HEK293 (cell line): Measurements from ENCODE around the gene BACH2.

ENCODE experiments used
- CTCF ChIA-PET: fragments of 350-600 bp; formaldehyde crosslinking; extraction: SDS; loops from one replicate; lab custom pipeline; 2021; ENCODE audit warnings: antibody characterized with exemption; lab: Yijun Ruan, JAX
- POLR2A ChIA-PET: fragments of 300-600 bp; formaldehyde crosslinking; extraction: SDS; loops from one replicate; lab custom pipeline; 2020; ENCODE audit warnings: antibody characterized with exemption, inconsistent platforms; lab: Yijun Ruan, JAX
- H3K27ac ChIP-seq: fragments of 200-500 bp; sonication (Bioruptor generic); 2 replicates; pipeline ENCODE4 v1.5.1; 2014; ENCODE audit warnings: low read depth, low read length, control low read depth, inconsistent platforms; ENCODE audit errors: extremely low read depth
- H3K36me3 ChIP-seq, 2 experiments: fragments of 200-500 bp in 1 of 2; sonication (Bioruptor generic) in 1 of 2; 1 replicate in 1 of 2; 2 replicates in 1 of 2; pipeline ENCODE4 v1.5.1; 2014 to 2017; ENCODE audit warnings: inconsistent platforms in 2 of 2, low read length in 2 of 2; ENCODE audit not compliant: control insufficient read depth in 2 of 2, insufficient read depth in 1 of 2
- H3K4me1 ChIP-seq: fragments of 200-500 bp; sonication (Bioruptor generic); 2 replicates; pipeline ENCODE4 v1.5.1; 2014; ENCODE audit warnings: mild to moderate bottlenecking, low read length, inconsistent platforms; ENCODE audit not compliant: control insufficient read depth, insufficient read depth
- H3K4me3 ChIP-seq: 2 replicates; pipeline ENCODE4 v1.5.1; 2011; ENCODE audit warnings: low read depth, mild to moderate bottlenecking, control low read depth, low read length, moderate library complexity
- H3K9me3 ChIP-seq: fragments of 200-500 bp; sonication (Bioruptor generic); 2 replicates; pipeline ENCODE4 v1.5.1; 2014; ENCODE audit warnings: low read depth, low read length, inconsistent platforms; ENCODE audit not compliant: control insufficient read depth, insufficient read depth
- GLIS2 ChIP-seq: fragments of 450-650 bp; formaldehyde crosslinking; IDR thresholded peaks from 2 replicates; pipeline ENCODE4 v1.5.1; 2016; ENCODE audit warnings: missing biosample characterization, missing genetic modification characterization
- KLF1 ChIP-seq: fragments of 450-650 bp; formaldehyde crosslinking; IDR thresholded peaks from 2 replicates; pipeline ENCODE4 v1.5.1; 2016; ENCODE audit warnings: missing biosample characterization, missing genetic modification characterization
- KLF7 ChIP-seq: fragments of 450-650 bp; formaldehyde crosslinking; IDR thresholded peaks from 2 replicates; pipeline ENCODE4 v1.5.1; 2016; ENCODE audit warnings: missing biosample characterization, missing genetic modification characterization, borderline replicate concordance
- PRDM6 ChIP-seq: fragments of 450-650 bp; formaldehyde crosslinking; IDR thresholded peaks from 2 replicates; pipeline ENCODE4 v1.5.1; 2017; ENCODE audit warnings: missing biosample characterization, missing genetic modification characterization
- TCF7L2 ChIP-seq: IDR thresholded peaks from 2 replicates; pipeline ENCODE4 v1.6.1; 2011; ENCODE audit warnings: low read depth, mild to moderate bottlenecking, inconsistent platforms, low read length, moderate library complexity, borderline replicate concordance
- ZBTB48 ChIP-seq: fragments of 450-650 bp; formaldehyde crosslinking; IDR thresholded peaks from 2 replicates; pipeline ENCODE4 v1.5.1; 2016; ENCODE audit warnings: missing biosample characterization, missing genetic modification characterization
- ZNF112 ChIP-seq: fragments of 450-650 bp; formaldehyde crosslinking; IDR thresholded peaks from 2 replicates; pipeline ENCODE4 v1.5.0; 2017; ENCODE audit warnings: missing biosample characterization, missing genetic modification characterization
- ZNF239 ChIP-seq: fragments of 450-650 bp; formaldehyde crosslinking; IDR thresholded peaks from 2 replicates; pipeline ENCODE4 v1.5.1; 2016; ENCODE audit warnings: missing biosample characterization, missing genetic modification characterization
- ZNF266 ChIP-seq: fragments of 450-650 bp; formaldehyde crosslinking; IDR thresholded peaks from 2 replicates; pipeline ENCODE4 v1.5.1; 2016; ENCODE audit warnings: missing biosample characterization, missing genetic modification characterization, low read depth
- ZNF335 ChIP-seq: fragments of 450-650 bp; formaldehyde crosslinking; conservative IDR thresholded peaks from 2 replicates; pipeline ENCODE4 v1.5.1; 2016; ENCODE audit warnings: missing biosample characterization, missing genetic modification characterization
- ZNF449 ChIP-seq: fragments of 450-650 bp; formaldehyde crosslinking; IDR thresholded peaks from 2 replicates; pipeline ENCODE4 v1.5.1; 2017; ENCODE audit warnings: missing biosample characterization, mild to moderate bottlenecking, missing genetic modification characterization, moderate library complexity
- ZNF624 ChIP-seq: fragments of 450-650 bp; formaldehyde crosslinking; IDR thresholded peaks from 2 replicates; pipeline ENCODE4 v1.5.1; 2017; ENCODE audit warnings: missing biosample characterization, missing genetic modification characterization
- TF ChIP-seq, protein P1 (sequence below): fragments of 450-650 bp; formaldehyde crosslinking; IDR thresholded peaks from 2 replicates; pipeline ENCODE4 v1.5.1; 2016; ENCODE audit warnings: missing biosample characterization, missing genetic modification characterization

Gene BACH2

GRCh38 chr6:90294614-90294988, 2.0 kb downstream of the BACH2 start:
- peak overlapping the region; percentile 82 for H3K4me3 ChIP-seq
- H3K4me1 ChIP-seq = no peaks in the 10 kb centered on the region; the same call in 1 of the 2 replicates
- ChIA-PET CTCF (interaction anchor here (0.7 to 8.3 kb wide), 4 partner anchors 60 to 354 kb away, joined by 3 to 121 read pairs (median 6); no protein-coding TSS in a partner anchor), POLR2A (no interaction called here)
- TF ChIP-seq PRDM6 (tag by site-specific recombination) (peak; percentile 70), TCF7L2 (0 out of 2 replicates have a peak, but pooled peaks have one; percentile 17), ZNF335 (tag by site-specific recombination) (0 out of 2 replicates have a peak, but pooled peaks have one; percentile 7), ZNF449 (tag by site-specific recombination) (0 out of 2 replicates have a peak, but pooled peaks have one; percentile 30), ZBTB48 (tag by site-specific recombination) (no peak), ZNF624 (tag by site-specific recombination) (no peak), GLIS2 (no peak), KLF1 (peak; percentile 18; the same call in 1 of the 2 replicates)
- H3K27ac ChIP-seq = peak overlapping the region; percentile 70; the same call in 1 of the 2 replicates
- H3K36me3 ChIP-seq = no peaks in the 10 kb centered on the region
- H3K9me3 ChIP-seq = no peaks in the 10 kb centered on the region

- TF ChIP-seq KLF7 (tag by site-specific recombination) (no peak), ZNF112 (tag by site-specific recombination) (no peak)
- TF ChIP-seq, protein P1, sequence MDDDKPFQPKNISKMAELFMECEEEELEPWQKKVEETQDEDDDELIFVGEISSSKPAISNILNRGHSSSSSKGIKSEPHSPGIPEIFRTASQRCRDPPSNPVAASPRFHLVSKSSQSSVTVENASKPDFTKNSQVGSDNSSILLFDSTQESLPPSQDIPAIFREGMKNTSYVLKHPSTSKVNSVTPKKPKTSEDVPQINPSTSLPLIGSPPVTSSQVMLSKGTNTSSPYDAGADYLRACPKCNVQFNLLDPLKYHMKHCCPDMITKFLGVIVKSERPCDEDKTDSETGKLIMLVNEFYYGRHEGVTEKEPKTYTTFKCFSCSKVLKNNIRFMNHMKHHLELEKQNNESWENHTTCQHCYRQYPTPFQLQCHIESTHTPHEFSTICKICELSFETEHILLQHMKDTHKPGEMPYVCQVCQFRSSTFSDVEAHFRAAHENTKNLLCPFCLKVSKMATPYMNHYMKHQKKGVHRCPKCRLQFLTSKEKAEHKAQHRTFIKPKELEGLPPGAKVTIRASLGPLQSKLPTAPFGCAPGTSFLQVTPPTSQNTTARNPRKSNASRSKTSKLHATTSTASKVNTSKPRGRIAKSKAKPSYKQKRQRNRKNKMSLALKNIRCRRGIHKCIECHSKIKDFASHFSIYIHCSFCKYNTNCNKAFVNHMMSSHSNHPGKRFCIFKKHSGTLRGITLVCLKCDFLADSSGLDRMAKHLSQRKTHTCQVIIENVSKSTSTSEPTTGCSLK (tag by site-specific recombination) = no peak
- ChIA-PET CTCF (interaction anchor here (0.8 to 8.3 kb wide), 5 partner anchors 9 to 354 kb away, joined by 3 to 121 read pairs (median 8); no protein-coding TSS in a partner anchor), POLR2A (no interaction called here)
- H3K9me3 ChIP-seq = no peaks in the 10 kb centered on the region
- H3K36me3 ChIP-seq = no peaks in the 10 kb centered on the region
- H3K4me3 ChIP-seq = no peak overlapping the region
- H3K27ac ChIP-seq = no peak overlapping the region
- no peaks in the 10 kb centered on the region; the same call in 1 of the 2 replicates for H3K4me1 ChIP-seq
These were observed 2.6 kb downstream of the BACH2 start for GRCh38 chr6:90294008-90294511.

GRCh38 chr6:90293319-90293953, 3.2 kb downstream of the BACH2 start:
- Histone ChIP-seq H3K4me1 (no peaks in the 10 kb centered on the region; the same call in 1 of the 2 replicates), H3K4me3 (no peak overlapping the region), H3K27ac (no peak overlapping the region), H3K36me3 (no peaks in the 10 kb centered on the region), H3K9me3 (no peaks in the 10 kb centered on the region)
- ChIA-PET CTCF (interaction anchor here (0.6 to 8.3 kb wide), 7 partner anchors 8 to 353 kb away, joined by 3 to 121 read pairs (median 6); no protein-coding TSS in a partner anchor), POLR2A (no interaction called here)
- TF ChIP-seq ZNF266 (tag by site-specific recombination) (no peak), PRDM6 (tag by site-specific recombination) (peak; percentile 57), ZNF239 (tag by site-specific recombination) (0 out of 2 replicates have a peak, but pooled peaks have one; percentile 62)
